Stimulated activated CD4-positive, alpha-beta T cell treated with anti-CD3 and anti-CD28 coated beads, TNF-alpha, amount 100 ng/mL, for 48 hours (primary cell): ENCODE results near the gene SLC35C1.
A peak's percentile ranks its signal among the peaks of the same experiment; 100 is the strongest.

Experiments used
- DNase-seq, 3 donors: peaks; one replicate each; pipeline ENCODE4 v3.0.0-alpha.2; 2020; ENCODE audit warnings: low read depth in 3 of 3

SLC35C1 gene

GRCh38 chr11:45846974-45847910 is 42.3 kb downstream of the SLC35C1 start, which contains the start of gene CRY2:
Gene CRY2 (plus strand): TSS chr11:45847475. CDS start chr11:45847491, 16 bp downstream.
- DNase-seq: peak; percentile 98 to 99 (median 98)

GRCh38 chr11:45847911-45848316 is 43.0 kb downstream of the SLC35C1 start:
- peak in 2 of 3 donors; percentile 12 to 27 for DNase-seq

GRCh38 chr11:45848654-45849081 is 43.7 kb downstream of the SLC35C1 start:
- no peak for DNase-seq

- no peak for DNase-seq
Observed at GRCh38 chr11:45850446-45850845, 45.5 kb downstream of the SLC35C1 start.

- no peak for DNase-seq
Observed at GRCh38 chr11:45851228-45851627, 46.3 kb downstream of the SLC35C1 start.

- DNase-seq: no peak
Observed at GRCh38 chr11:45852018-45852711, 47.2 kb downstream of the SLC35C1 start.

GRCh38 chr11:45852712-45853101 is 47.8 kb downstream of the SLC35C1 start:
- no peak for DNase-seq

- no peak for DNase-seq
Observed at GRCh38 chr11:45853332-45854219, 48.6 kb downstream of the SLC35C1 start.

GRCh38 chr11:45855308-45855707 is 50.4 kb downstream of the SLC35C1 start:
- DNase-seq: no peak

GRCh38 chr11:45856044-45856468 is 51.1 kb downstream of the SLC35C1 start:
- DNase-seq: no peak

GRCh38 chr11:45857961-45858474 is 53.1 kb downstream of the SLC35C1 start:
- DNase-seq: no peak

GRCh38 chr11:45858751-45859398 is 53.9 kb downstream of the SLC35C1 start:
- DNase-seq: no peak

- no peak for DNase-seq
Observed at GRCh38 chr11:45859661-45860140, 54.8 kb downstream of the SLC35C1 start.

- DNase-seq: no peak
Observed at GRCh38 chr11:45860348-45860747, 55.4 kb downstream of the SLC35C1 start.

GRCh38 chr11:45860764-45861510 is 56.0 kb downstream of the SLC35C1 start:
- no peak for DNase-seq
